NK-92 (cell line): ENCODE data around the gene XRCC6.
"Not testable (repeated sequence)": the region's sequence is repeated elsewhere in the genome, so short reads cannot be mapped to it uniquely, and the experiment has no call there.

Experiments used
- DNase-seq: peaks from one replicate; lab custom pipeline; 2025; ENCODE audit not compliant: unreplicated experiment; lab: John Stamatoyannopoulos, UW

XRCC6 gene

GRCh38 chr22:41683616-41684015 is 62.5 kb downstream of the XRCC6 start:
- no peak for DNase-seq

- no peak for DNase-seq
Measured at GRCh38 chr22:41684194-41684593, 63.1 kb downstream of the XRCC6 start.

- not testable (repeated sequence) for DNase-seq
Measured at GRCh38 chr22:41686890-41687289, 65.8 kb downstream of the XRCC6 start.

- no peak for DNase-seq
Measured at GRCh38 chr22:41687901-41688364, 66.8 kb downstream of the XRCC6 start.

DNA sequence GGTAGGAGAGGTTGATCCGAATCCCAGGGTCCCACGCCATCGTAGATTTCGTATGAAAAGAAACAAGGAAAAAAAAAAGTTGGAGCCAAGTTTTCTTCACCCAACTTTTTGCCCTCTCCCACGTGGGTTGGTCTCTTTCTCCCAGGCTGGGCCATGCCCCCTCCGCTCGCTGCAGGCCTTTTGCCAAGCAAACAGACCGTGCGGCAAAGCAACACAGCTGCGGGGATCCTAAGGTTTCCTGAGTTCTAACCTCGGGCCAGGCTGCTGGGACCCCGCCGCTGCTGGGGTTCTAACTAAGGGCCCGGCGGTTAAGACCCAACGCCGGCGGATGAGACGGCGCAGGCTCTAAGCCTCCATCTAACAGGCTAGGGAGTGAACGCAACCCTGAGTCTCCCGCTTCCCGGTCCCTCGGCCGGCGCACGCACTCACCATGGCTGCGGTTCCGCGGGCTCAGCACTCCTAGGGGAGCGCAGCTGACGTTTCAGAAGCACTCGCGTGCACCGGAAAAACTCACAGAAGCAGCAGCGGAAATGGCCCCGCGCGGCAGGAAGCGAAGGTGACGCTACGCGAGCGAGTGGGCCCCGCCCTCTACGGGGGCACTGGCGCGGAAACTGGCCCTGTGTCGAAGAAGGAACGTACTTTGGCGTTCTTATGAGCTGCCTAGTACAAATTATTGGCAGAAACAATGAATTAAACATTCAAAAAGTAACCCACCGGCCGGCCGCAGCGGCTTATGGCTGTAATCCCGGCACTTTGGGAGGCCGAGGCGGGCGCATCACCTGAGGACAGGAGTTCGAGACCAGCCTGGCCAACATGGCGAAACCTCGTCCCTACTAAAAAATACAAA is 67.5 kb downstream of the XRCC6 start, which contains the start of gene SNU13:
Gene SNU13, minus strand, starts transcription at position 503 of the 847 bp plus-strand sequence. Its CDS starts 71 bp downstream, at position 432.
- peak; percentile 34 for DNase-seq

DNA sequence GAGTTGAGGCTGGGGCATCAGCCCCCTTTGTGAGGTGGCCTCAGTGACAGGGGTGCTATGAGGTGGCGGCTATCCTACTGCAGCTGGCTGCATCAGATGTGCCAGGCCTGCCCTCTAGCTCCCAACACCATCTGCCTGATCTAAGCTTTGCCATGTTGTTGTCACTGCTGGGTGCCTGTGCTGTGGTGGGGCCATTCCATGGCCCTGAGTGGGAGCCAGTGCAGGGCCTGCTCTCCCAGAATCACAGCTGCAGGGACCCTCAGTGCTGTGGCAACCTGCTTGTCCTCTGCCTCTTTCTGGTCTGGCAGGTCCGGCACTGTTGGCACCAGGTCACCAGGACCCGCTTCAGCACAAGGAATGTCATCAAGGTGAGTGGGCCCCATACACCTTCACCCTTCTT is 69.4 kb downstream of the XRCC6 start:
- no peak for DNase-seq

- DNase-seq, result no peak
Measured at GRCh38 chr22:41695211-41695610, 74.1 kb downstream of the XRCC6 start.

- DNase-seq, result no peak
Measured at GRCh38 chr22:41696703-41697102, 75.6 kb downstream of the XRCC6 start.

- DNase-seq, result peak; percentile 40
Measured at GRCh38 chr22:41697126-41697775, 76.2 kb downstream of the XRCC6 start.

DNA sequence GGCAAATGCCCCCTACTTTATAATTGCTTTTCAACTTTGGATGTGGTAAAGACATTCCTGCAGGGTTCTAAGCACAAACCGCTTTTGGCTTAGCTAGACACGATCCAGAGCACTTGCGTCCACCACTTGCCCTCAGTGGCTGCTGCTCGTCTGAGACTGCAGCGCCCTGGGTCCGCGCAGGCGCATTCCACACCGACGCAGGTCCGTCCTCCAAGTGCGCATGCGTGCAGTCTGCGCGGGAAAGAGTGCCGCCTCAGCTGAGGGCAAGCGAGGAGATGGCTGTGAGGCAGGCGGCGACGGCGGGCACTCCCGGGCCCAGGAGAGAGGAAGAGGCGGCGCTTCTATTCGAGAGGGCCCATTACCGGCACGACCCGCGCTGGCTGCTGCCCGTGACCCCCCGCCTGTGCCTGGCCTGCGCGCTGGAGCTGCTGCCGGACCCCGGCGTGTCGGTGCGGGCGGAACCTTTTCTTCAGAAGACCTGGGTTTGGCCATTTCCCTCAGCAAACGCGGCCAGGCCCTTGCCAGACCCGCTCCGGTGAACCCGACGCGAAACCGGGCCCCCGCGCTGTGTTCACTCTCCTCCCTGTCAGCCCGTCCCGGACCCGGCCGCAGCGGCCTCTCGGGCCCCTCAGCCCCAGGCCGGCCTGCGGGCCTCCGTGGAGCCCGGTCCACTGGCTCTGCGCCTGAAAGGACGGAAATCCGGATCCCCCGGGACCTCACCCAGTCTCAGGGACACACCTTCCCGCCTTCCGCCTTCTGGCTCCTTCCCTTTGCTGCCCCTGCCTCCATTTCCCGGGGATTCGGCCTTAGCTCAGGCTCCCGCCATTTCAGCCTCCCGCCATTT is 78.4 kb downstream of the XRCC6 start, which contains the start of gene MEI1:
Gene MEI1, plus strand, starts transcription at position 240 of the 844 bp plus-strand sequence. Its CDS starts 36 bp downstream, at position 276.
- no peak for DNase-seq

DNA sequence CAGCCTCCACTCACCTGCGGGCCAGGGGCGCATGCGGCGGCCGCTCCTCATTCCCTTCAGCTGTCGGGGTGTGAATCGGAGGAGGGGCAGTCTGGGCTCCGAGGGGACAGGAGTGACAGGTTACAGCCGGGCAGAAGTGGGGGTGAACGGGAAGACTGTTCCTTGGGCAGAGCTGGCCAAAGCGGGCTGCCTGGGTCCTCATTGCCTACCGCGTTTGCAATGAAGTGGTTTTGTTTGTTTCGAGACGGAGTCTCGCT is 78.9 kb downstream of the XRCC6 start:
- DNase-seq, result no peak

DNA sequence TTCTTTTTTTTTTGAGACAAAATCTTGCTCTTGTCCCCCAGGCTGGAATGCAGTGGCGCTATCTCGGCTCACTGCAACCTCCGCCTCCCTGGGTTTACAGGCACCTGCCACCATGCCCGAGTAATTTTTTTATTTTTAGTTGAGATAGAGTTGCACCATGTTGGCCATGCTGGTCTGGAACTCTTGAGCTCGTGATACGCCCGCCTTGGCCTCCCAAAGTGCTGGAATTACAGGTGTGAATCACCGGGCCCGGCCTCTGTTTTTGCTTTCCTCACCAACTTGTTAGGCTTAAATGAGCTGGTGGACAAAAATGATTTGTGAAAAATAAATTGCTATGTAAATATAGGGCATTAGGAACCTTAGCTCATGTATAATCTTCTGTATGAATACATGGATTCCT is 81.7 kb downstream of the XRCC6 start:
- no peak for DNase-seq

- DNase-seq, result no peak
Measured at GRCh38 chr22:41709341-41709740, 88.2 kb downstream of the XRCC6 start.

- DNase-seq, result no peak
Measured at GRCh38 chr22:41713004-41713403, 91.9 kb downstream of the XRCC6 start.
